GM19324 (cell line): Measurements from ENCODE around the gene SLC17A2.

Experiments
- ATAC-seq: cut with Tn5 transposase; IDR thresholded peaks from one replicate; pipeline ENCODE4 v1.9.1; 2021; ENCODE audit warnings: mild to moderate bottlenecking, moderate library complexity; ENCODE audit not compliant: unreplicated experiment, low FRiP score

SLC17A2 gene

GRCh38 chr6:25889877-25890853, 40.3 kb downstream of the SLC17A2 start:
- ATAC-seq, result no peak

GRCh38 chr6:25888626-25889025, 41.9 kb downstream of the SLC17A2 start:
- no peak for ATAC-seq

- no peak for ATAC-seq
Observed at GRCh38 chr6:25886066-25886465, 44.4 kb downstream of the SLC17A2 start.

GRCh38 chr6:25883991-25884390, 46.5 kb downstream of the SLC17A2 start:
- no peak for ATAC-seq

GRCh38 chr6:25883536-25883935, 47.0 kb downstream of the SLC17A2 start:
- no peak for ATAC-seq

- ATAC-seq, result peak; percentile 67
Observed at GRCh38 chr6:25882051-25882496, 48.4 kb downstream of the SLC17A2 start.

- no peak for ATAC-seq
Observed at GRCh38 chr6:25880601-25881000, 49.9 kb downstream of the SLC17A2 start.

- ATAC-seq, result no peak
Observed at GRCh38 chr6:25878721-25879322, 51.7 kb downstream of the SLC17A2 start.

- ATAC-seq, result no peak
Observed at GRCh38 chr6:25875926-25876602, 54.4 kb downstream of the SLC17A2 start.

- ATAC-seq, result no peak
Observed at GRCh38 chr6:25875563-25875905, 55.0 kb downstream of the SLC17A2 start.

GRCh38 chr6:25874822-25875562, 55.5 kb downstream of the SLC17A2 start:
- ATAC-seq, result no peak

GRCh38 chr6:25874118-25874517, 56.4 kb downstream of the SLC17A2 start, which contains the start of gene SLC17A3:
Gene SLC17A3 (minus strand): TSS chr6:25874243. CDS start chr6:25868387, 5,856 bp downstream.
- ATAC-seq, result no peak

- no peak for ATAC-seq
Observed at GRCh38 chr6:25872814-25873213, 57.7 kb downstream of the SLC17A2 start.

- ATAC-seq, result no peak
Observed at GRCh38 chr6:25869840-25870239, 60.7 kb downstream of the SLC17A2 start.

GRCh38 chr6:25868436-25869183, 61.9 kb downstream of the SLC17A2 start:
- no peak for ATAC-seq

GRCh38 chr6:25866011-25866410, 64.5 kb downstream of the SLC17A2 start:
- no peak for ATAC-seq

- ATAC-seq, result no peak
Observed at GRCh38 chr6:25863360-25863759, 67.1 kb downstream of the SLC17A2 start.
